GM06990 (cell line): ENCODE measurements around the gene MYO18A.

Experiments used
- DNase-seq: peaks from one replicate; pipeline ENCODE4 v3.0.0-alpha.2; 2011; ENCODE audit not compliant: insufficient read length; ENCODE audit errors: extremely low read depth
- H3K27me3 ChIP-seq: replicated peaks from 2 replicates; pipeline ENCODE4 v1.6.0; 2011; ENCODE audit warnings: low read length; ENCODE audit not compliant: control insufficient read depth, insufficient read depth
- H3K36me3 ChIP-seq: 2 replicates; pipeline ENCODE4 v1.5.1; 2011; ENCODE audit warnings: low read length; ENCODE audit not compliant: control insufficient read depth, insufficient read depth
- H3K4me3 ChIP-seq: replicated peaks from 2 replicates; pipeline ENCODE4 v1.5.1; 2011; ENCODE audit warnings: low read depth, mild to moderate bottlenecking, control low read depth, low read length
- CTCF ChIP-seq: IDR thresholded peaks from 2 replicates; pipeline ENCODE4 v1.5.1; 2011; ENCODE audit warnings: low read length, control low read depth, mild to moderate bottlenecking, inconsistent platforms; ENCODE audit not compliant: insufficient read depth, poor library complexity, severe bottlenecking

Gene MYO18A

GRCh38 chr17:29108823-29109476 lies 71.2 kb downstream of the MYO18A start:
- Histone ChIP-seq H3K36me3 (peaks cover 40% of the 10 kb centered on the region), H3K4me3 (no peak overlapping the region), H3K27me3 (no peaks in the 10 kb centered on the region)
- DNase-seq, result no peak
- TF ChIP-seq CTCF, result no peak

GRCh38 chr17:29107933-29108822 lies 72.0 kb downstream of the MYO18A start:
- no peak for DNase-seq
- H3K4me3 ChIP-seq, result no peak overlapping the region
- no peak for TF ChIP-seq CTCF
- no peaks in the 10 kb centered on the region for H3K27me3 ChIP-seq
- H3K36me3 ChIP-seq, result peaks cover 44% of the 10 kb centered on the region

- H3K36me3 ChIP-seq, result peaks cover 43% of the 10 kb centered on the region
- no peaks in the 10 kb centered on the region for H3K27me3 ChIP-seq
- H3K4me3 ChIP-seq, result no peak overlapping the region
- DNase-seq, result no peak
- TF ChIP-seq CTCF, result no peak
Measured at GRCh38 chr17:29107084-29107483, 73.1 kb downstream of the MYO18A start.

GRCh38 chr17:29103341-29103740 lies 76.9 kb downstream of the MYO18A start:
- no peak for DNase-seq
- TF ChIP-seq CTCF, result no peak
- Histone ChIP-seq H3K36me3 (peaks cover 39% of the 10 kb centered on the region), H3K4me3 (no peak overlapping the region), H3K27me3 (no peaks in the 10 kb centered on the region)

- peaks cover 40% of the 10 kb centered on the region for H3K36me3 ChIP-seq
- TF ChIP-seq CTCF, result no peak
- H3K4me3 ChIP-seq, result no peak overlapping the region
- no peaks in the 10 kb centered on the region for H3K27me3 ChIP-seq
- DNase-seq, result no peak
Measured at GRCh38 chr17:29102741-29103181, 77.4 kb downstream of the MYO18A start.
